ENCODE data around the gene FGFR3. TPM values are rescaled to one million over a fixed set of nuclear protein-coding genes. Genes with fewer than 3 reads are reported as not detected.

FGFR3 gene
- total RNA-seq, 4 donors from 2014 or later, result 1.3 to 3.5 (median 2.6) TPM

GRCh38 chr4:1769692-1770091 is 23.4 kb upstream of the FGFR3 start:
- TF ChIP-seq CTCF (IDR thresholded peaks at IDR 0.05), result no peak
- ATAC-seq (ENCODE audit: low FRiP score), result no peak
- no peak for DNase-seq (ENCODE audit: low spot score)

DNA sequence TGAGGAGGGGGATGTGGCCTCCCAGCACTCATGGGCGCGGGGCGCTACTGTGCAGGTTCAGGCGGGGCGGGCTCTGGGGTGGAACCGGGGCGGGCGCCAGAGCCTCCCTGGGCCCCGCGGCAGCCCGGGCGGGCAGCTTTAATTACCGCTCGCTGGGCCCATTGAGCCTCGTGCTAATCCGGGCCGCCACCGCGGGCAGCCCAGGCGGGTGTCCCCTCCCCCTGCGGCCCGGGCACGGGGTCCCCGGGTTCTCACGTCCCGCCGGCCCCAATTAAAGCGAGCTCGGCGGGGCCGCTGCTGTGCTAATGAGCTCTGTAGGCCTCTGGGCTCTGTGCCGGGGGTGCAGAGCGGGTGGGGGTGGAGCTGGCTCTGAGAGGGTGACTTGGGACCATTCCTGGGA is 22.8 kb upstream of the FGFR3 start:
- DNase-seq (ENCODE audit: low spot score) (no peak), ATAC-seq (ENCODE audit: low FRiP score) (no peak)
- TF ChIP-seq CTCF (IDR thresholded peaks at IDR 0.05), result no peak

GRCh38 chr4:1770791-1771231 is 22.3 kb upstream of the FGFR3 start:
- ATAC-seq (ENCODE audit: low FRiP score), result no peak
- TF ChIP-seq CTCF (IDR thresholded peaks at IDR 0.05), result no peak
- DNase-seq (ENCODE audit: low spot score), result no peak

GRCh38 chr4:1771555-1772305 is 21.4 kb upstream of the FGFR3 start:
- no peak for ATAC-seq (ENCODE audit: low FRiP score)
- no peak for TF ChIP-seq CTCF (IDR thresholded peaks at IDR 0.05)
- DNase-seq (ENCODE audit: low spot score), result no peak

- no peak for DNase-seq (ENCODE audit: low spot score)
- TF ChIP-seq CTCF (IDR thresholded peaks at IDR 0.05), result no peak
- ATAC-seq (ENCODE audit: low FRiP score), result no peak
Observed at GRCh38 chr4:1772853-1773538, 20.1 kb upstream of the FGFR3 start.

GRCh38 chr4:1773754-1774153 is 19.3 kb upstream of the FGFR3 start:
- TF ChIP-seq CTCF (IDR thresholded peaks at IDR 0.05), result no peak
- DNase-seq (ENCODE audit: low spot score) (no peak), ATAC-seq (ENCODE audit: low FRiP score) (no peak)
